Ammon's horn (tissue), 1 donor: ENCODE measurements around the gene CTCFL.
"Not testable (repeated sequence)": the region's sequence is repeated elsewhere in the genome, so short reads cannot be mapped to it uniquely, and the experiment has no call there.

ENCODE experiments used
- DNase-seq: peaks from one replicate; pipeline ENCODE4 v3.0.0-alpha.2; 2016; ENCODE audit warnings: low spot score

CTCFL gene

DNA sequence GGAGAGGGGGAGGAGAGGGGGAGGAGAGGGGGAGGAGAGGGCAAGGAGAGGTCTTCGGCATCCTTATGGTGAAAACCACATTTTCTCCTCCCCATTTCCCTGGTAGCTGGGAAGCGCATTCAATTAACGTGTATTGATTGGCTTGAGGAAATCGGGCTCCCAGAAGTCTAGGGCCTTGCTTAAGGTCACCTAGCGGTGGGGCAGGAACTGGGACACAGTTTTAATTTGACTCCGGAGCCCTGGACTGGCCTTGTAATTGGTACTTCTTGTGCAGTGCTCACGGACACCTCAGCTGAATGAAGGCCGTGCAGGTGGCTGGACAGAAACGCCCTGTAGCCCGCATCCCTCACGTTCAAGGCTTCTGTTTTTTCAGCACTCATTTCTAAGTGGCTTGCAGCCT lies 42.8 kb downstream of the CTCFL start:
- no peak for DNase-seq

DNA sequence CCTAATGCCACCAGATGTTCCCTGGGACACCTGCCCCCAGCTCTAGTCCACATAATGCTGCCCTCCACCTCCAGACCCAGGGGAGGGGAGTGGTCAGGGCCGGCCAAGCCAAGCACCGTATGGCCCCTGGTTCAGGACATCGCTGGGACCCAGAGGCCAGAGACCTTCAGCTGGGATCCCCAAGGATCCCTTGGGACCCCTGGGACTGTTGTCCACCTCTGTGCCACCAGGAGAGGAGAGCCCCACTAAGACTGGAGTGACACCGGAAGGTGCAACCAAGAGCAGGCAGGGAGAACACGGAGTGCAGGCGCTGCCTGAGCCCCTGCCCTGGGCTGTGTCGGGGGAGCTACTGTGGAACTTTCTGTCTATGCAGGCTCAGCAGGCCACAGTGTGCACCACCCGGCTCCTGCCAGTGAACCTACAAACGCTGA lies 43.6 kb downstream of the CTCFL start:
- DNase-seq: no peak

DNA sequence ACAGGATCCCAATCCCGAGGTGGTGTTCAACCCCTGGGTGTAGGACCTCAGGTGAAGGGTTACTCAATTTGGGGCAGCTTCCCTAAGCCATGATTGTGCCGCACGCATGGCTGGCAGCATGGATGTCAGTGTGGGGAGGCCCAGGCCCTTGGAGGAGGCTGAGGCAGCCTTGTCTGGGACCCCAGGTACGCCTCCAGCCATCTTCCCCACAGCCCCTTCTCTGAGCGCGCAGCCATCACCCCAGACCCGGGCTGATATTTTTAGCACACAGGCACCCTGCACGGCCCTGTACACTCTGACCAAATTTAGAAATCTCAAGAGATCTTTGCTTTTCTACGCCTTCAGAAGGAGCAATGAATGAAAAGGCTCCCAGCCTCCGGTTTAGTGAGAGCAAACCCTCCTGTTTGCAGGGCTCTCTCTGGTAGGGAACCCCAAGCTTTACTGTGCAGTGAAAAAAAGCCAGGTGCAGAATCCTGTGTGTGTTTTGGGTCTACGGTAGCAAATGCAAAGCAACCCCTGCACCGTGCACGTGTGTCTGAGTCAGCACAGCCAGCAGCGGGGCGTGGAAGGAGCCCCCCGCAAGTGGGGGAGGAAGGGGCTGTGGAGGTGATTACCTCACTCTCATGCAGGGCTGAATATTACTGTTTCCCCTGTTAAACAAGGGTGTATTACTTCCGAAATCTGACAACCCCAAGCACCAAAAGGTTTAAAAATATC lies 44.3 kb downstream of the CTCFL start:
- DNase-seq: no peak

DNA sequence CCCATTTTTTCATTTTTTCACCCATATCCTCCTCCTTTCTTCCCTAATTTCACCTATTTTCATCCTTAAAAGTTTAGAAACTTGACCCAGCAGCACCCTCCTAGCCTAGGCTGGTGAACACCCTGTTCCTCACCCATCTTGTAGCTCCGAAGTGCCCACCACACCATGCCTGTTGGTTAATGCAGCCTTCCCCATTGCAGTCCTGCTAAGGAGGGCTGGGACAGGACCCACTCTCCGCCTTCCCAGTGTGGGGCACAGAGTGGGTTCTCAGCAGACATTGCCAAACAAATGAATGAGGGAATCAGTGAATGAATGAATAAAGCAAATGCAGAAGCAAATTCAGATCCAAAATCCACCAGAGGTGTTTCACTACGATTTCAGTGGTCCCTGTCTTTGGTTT lies 45.7 kb downstream of the CTCFL start:
- DNase-seq: no peak

DNA sequence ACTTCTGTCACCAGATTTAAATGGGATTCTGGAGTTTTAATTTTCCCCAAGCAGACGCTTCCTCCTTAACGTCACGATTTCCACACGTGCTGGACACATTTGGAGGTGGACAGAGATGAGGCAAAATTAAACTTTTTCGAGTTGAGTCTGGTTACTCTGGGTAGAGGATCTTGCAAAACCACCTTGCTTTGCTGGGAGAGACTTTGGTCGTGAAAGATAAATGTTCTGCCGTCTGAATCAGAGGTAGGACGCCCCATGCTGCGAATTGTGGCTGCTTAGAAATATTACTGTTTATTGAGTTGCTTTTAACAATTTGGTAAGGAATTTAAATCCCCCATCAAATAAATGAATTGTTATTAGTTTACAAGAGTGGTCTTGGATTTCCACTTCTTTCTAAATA lies 46.8 kb downstream of the CTCFL start:
- no peak for DNase-seq

DNA sequence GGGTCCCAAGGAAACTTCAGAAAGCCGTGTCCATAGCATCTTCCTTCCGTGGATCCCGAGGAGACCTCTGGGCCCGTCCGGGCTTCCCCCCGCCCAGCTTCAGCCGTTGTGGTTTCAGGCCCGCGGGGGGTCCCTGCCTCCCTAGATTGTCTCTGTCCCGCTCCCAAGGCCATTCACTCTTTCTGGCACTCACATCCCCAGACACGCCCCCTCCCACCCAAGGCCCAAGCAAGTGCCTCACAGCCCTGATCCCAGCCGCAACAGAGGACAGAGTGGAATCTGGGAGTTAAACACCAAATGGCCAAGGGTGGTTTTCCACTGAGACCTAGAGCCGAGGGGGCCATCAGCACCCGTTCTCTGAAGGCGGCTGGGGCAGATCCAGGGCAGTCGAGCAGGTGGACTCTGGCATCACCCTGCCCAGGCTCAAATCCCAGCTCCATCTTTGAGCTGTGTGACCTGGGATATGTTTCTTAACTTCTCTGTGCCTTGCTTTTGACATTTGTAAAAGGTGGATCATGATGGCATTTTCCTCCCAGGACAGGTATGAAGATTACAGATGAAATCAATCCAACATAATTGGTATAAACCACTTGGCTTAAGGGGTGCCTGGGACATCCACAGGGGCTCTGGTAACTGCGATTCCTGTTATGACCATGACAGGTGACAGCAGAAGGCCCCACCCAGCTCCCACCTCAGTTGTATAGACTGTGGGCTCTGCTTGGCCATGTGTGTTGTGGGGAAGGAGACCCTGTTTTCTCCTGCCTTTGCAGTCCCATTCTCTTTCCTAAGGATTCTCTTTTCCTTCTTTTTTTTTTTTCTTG lies 48.1 kb downstream of the CTCFL start:
- DNase-seq: no peak

DNA sequence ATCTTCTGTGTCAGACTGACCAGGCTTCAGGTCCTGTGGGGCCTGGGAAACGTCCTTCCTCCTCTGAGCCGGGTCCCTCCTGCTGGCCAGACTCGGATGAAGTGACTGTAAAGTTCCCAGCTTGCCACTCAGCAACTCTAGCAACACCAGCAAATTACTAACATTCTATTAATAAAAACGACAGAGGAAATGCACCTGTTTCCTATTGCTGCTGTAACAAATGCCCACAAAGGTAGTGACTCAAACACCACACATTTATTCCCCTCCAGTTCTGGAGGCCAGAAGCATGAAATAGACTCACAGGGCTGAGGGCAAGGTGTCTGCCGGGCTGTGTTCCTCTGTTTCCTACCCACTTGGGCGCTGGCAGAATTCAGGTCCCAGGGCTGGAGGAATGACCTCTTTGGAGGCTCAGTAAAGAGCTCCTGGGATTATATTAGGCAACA lies 48.8 kb downstream of the CTCFL start:
- DNase-seq: no peak

DNA sequence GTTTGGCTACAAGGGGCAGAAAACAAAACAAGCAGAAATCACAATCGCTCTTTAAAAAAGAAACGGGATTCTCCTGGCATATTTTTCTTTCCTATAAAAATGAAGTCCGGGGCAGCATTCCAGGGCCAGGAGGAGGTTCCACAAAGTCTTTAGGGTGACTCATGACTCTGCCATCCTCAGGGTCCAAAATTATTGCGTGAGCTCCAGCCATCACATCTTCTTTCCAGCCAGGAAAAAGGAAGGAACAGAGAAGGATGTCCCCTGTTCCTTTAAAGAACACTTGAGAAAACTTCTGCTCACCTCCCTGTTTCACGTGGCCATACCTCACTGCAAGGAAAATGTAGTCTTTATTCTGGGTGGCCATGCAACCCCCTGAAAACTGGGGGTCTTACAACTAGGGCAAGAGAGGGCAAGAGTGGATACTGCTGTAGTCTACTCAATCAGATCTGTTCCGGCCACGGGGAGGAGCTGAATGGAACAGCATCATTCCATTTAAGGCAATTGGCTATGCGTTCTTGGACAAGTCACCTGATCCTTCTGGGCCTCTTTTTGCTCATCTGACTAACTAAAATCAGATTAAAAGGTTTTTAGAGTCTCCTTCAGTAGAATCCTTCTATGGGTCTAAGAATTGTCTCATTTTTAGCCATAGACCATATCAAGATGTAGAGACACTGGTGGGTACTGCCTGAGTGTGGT lies 49.4 kb downstream of the CTCFL start:
- DNase-seq: no peak

DNA sequence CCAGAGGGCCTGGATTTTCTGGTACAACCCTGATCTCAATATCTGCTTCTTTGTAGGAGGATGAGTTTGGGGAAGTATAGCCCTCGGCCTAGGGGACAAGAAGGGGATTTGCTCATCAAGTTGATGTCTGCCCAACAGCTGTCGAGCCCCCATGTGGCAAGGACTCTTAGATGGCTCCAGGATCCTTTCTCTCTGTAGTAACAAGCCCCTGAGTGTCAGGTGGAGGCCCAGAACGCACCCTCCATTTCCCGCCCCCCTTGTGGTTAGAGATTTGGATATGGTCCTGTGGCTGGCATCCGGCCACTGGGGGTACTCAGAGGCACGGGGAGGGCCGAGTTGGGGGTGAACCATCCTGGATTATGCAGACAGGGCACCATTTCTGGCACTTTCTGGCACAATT lies 50.1 kb downstream of the CTCFL start:
- DNase-seq: no peak

DNA sequence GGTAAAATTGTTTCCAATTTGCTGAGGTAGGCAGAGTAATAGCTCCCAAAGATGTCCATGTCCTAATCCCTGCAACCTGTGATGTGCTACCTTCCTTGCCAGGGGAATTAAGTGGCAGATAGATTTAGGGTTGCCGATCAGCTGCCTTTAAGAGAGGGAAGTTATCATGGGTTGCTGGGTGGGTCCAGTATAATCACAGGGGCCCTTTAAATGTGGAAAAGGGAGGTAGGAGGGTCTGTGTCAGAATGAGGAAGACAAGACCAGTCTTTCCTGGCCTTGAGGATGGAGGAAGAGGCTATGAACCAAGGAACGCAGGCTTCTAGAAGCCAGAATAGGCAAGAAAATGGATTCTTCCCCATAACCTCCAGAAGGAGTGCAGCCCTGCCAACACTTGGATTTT lies 50.7 kb downstream of the CTCFL start:
- no peak for DNase-seq

DNA sequence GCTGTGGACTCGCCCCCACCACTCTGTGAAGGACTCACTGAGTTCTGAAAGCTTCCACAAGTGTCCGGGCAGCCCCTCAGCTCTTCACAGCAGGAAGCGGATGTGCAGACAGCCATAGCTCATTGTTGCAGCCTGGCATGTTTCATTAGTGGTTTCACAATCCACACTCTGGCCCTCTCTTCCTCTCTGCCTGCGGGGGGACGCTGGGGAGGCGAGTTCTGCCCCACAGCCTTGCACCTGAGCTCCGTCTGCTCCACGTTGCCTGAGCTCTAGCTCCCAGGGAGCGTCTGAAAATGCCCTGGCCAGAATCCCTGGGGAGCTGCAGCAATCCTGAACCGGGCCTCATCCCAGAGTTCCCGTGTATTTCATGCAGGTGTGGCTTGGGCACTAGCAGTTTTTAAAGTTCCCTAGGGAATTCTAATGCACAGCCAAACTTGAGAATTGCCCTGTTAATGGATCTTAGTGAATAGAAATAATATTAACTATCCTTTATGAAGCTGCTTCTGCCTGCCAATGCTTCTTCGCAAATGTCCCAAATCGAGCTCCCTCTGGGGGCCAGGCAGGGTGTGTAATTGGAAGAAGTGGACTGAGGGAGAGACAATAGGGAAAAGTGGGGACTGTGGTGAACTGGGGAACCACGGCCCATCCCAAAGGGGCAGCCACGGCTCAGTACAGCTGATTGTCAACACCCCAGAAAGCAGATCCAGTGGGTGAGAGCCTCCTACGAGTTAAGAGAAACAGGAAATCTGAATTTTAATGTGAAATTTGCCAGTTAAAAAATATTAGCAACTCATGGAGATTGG lies 51.5 kb downstream of the CTCFL start:
- peak; percentile 64 for DNase-seq

DNA sequence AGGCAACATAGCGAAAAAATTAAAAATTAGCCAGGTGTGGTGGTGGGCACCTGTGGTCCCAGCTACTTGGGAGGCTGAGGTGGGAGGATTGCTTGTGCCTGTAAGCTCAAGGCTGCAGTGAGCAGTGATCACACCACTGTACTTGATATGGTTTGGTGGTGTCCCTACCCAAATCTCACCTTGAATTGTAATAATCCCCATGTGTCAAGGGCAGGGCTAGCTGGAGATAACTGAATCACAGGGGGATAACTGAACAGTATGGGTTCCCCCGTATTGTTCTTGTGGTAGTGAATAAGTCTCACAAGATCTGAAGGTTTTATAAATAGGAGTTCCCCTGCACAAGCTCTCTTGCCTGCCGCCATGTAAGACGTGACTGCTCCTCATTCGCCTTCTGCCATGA lies 52.5 kb downstream of the CTCFL start:
- not testable (repeated sequence) for DNase-seq

DNA sequence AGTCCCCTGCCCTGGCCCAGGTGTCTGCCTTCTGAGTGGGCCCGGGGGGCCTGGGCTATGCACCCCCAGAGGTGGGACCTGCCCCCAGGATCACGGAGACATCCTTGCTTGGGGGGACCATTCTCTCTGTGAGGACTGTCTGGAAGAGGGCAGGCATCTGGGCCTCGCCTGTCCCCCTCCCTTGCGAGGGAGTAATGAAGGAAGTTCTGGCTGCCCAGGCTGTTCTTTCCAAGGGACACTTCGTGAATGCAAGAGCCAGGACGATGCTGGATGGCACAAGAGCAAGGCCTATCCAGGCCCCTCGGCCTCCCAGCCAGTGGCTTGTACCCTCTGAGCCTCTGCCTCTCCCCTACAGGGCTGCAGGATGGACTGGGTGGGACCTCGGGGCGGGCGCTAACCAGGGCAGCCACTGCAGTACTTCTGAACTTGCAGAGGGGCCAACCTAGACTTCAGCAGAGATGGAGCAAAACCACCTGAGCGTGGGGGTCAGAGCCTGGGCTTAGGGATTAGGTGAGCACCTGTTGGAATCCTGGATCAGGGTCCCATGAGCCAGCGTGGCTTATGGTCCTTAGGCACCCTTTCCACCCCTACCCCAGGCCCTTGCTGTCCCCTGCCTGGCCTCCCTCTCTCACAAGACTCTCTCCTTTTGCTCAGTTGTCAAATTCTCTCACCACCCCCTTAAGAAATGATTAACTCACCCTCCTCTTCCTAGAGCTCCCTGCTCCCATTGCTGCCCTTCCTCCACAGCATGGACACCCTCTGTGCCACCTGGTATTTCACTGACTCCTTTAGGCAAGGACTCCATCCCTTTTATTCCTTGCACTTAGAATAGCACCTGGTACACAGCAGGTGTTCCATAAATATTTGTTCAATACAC lies 53.2 kb downstream of the CTCFL start:
- no peak for DNase-seq

DNA sequence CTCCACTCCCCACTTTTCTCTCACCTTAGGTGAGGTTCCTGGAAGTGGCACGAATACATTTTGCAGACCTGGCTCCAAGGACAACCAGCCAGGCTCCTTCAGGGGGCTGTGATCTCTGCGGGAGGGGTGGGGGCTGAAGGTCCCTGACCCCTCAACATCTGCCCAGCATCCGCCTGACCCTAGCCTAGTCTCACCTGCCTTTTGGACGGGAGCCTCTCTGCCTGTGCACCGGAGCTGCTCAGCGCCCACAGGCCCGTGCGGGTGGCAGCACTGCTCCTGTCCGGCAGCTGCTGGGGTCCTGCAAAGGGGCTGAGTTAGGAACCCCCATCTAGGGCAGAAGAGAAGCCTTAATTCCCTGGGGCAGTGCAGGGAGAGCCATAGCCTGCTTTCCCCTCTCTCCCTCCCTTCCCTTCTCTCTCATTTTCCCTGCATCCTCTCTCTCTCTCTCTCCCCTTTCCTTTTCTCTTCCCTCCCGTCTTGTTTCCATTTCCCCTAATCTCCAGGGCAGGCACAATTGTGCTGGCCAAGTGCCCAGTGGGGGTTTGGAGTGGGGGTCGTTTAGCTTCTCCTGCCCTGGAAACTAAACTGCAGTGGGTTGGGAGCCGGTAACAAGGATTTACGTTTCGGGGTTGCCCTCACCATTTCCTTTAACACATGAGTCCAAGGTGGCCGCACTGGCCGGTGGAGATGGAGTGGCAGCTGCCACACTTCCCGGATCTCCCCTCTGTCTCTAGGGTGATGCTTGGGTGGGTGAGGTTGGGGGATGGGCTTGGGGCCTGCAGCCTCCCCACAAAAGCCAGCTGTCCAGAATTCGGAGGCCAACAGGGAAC lies 54.1 kb downstream of the CTCFL start:
- no peak for DNase-seq

DNA sequence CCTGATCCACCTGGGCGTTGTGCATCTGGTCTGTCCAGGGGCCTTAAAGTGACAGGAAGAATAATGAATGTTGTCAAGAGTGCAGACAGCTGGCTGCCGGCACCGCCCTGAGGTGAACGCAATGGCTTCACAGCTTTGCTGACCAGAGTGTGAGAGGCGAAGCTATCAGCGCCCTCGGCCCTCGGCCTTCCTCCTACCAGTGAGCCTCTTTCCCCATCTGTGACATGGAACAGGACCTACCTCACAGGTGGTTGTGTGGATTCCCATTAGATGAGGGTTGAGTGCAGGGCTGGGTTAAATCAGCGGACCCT lies 54.8 kb downstream of the CTCFL start:
- no peak for DNase-seq

DNA sequence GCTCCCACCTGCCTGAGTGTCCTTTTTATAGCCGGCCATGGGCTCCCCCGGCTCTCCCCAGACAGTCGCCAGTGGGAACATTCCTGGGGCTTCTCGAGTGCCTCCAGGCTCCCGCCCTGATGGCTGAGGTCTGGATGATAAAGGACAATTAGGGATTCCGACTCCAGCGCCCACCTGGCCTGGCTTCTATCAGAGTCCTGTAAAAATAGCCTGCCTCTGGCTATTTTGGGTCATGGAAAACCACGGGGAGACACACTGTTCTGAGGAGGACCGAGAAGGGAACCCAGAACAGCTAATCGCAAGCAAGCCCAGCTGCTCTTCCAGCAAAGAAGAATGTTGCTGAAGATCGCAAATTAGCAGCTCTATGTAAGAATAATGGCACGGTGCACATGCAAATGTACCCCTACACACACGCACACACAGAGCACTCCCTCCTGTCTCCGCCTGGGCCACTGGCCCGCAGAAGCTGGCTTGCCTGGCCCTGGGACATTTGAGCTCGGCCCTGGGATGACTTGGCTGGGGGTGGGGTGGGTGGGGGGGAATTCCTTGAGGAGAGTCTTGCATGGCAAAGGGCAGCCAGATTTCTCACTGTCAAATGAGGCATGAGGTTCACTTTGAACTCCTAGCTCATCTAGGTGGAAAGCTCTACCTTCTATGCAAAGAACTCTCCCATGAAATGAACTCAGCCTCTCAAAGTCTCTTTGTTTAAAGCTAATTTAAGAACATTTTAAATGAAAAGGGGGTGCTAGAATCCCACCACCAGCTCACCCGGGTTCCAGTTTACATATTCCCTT lies 55.3 kb downstream of the CTCFL start:
- no peak for DNase-seq

DNA sequence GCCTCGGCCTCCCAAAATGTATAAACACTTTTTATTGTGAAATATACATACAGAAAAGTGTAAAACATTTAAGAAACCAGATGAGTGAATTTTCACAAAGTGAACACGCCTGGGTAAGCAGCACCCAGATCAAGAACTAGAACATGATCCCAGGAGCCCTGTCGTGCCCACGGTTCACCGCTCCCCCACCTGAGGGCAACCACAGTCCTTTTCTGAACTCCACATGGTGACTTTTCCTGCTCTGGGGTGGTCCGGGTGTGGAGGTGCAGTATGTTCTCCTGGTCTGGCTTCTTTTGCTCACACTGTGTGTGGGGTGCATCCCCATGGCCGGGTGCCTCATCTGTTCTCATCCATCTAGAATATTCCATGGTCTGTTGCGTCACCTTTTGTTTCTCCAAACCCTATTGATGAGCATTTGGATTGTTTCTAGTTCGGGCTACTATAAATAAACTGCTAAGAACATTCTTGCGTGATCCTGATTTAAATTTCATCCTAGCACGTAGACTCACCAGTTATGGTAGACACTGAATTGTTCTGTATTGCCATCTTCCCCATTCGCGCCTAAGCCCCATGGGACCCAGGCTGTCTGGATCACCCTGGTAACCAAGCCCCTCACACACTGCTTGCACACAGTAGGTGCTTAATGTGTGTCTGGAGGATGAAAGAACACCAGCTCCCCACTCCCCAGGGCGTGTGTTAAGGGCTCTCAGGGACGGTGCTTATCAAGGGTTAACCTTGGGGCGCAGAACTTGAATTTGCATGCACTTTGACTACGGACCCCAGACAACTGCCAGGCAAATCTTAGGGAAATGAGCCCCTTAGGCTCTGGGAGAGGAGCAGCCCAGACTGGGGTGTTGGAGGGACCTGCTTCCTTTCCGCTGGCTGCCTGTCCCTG lies 56.2 kb downstream of the CTCFL start:
- no peak for DNase-seq

DNA sequence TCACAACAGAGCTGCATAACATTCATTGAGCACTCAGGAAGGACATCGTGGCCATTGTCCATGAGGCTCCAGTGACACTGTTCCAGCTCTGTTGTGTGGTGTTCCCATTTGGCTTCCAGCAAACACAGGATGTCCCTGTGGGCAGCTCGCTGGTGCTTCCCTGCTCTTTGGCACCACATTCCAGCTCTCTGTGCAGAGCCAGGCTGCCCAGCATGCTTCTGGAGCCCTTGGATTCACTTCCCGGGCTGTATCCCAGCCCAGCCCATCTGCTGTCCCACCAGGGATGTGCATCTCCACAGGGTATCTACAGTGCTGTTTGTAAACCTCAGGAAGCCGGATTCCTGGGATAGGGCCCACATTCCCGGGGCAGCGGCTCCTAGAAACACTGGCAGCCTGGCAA lies 57.2 kb downstream of the CTCFL start:
- peak; percentile 29 for DNase-seq
